DOHH2 (cell line): ENCODE data around the gene FBLN2.

Experiments
- H3F3A ChIP-seq: fragments of 200-600 bp; sonication (generic), shearing (Covaris generic); 2 replicates; pipeline ENCODE4 v1.6.0; 2016; ENCODE audit warnings: antibody characterized with exemption, mild to moderate bottlenecking; ENCODE audit not compliant: control insufficient read depth, insufficient read depth
- H3K27ac ChIP-seq: fragments of 200-600 bp; sonication (generic); 2 replicates; pipeline ENCODE4 v1.5.1; 2014; ENCODE audit warnings: low read depth, mild to moderate bottlenecking, low read length, moderate library complexity
- H3K27me3 ChIP-seq: fragments of 200-600 bp; sonication (generic); 2 replicates; pipeline ENCODE4 v1.6.1; 2014; ENCODE audit warnings: mild to moderate bottlenecking, low read length, mixed read lengths; ENCODE audit not compliant: control insufficient read depth
- H3K36me3 ChIP-seq: fragments of 200-600 bp; sonication (generic); 2 replicates; pipeline ENCODE4 v1.6.1; 2014; ENCODE audit warnings: mild to moderate bottlenecking, low read length, moderate library complexity, mixed read lengths; ENCODE audit not compliant: control insufficient read depth
- H3K4me1 ChIP-seq: fragments of 200-600 bp; sonication (generic); 2 replicates; pipeline ENCODE4 v1.6.1; 2014; ENCODE audit warnings: mild to moderate bottlenecking, low read length, mixed read lengths; ENCODE audit not compliant: control insufficient read depth
- H3K4me2 ChIP-seq: fragments of 200-600 bp; sonication (generic); 2 replicates; pipeline ENCODE4 v1.6.0; 2014; ENCODE audit warnings: mild to moderate bottlenecking, low read length, moderate library complexity
- H3K4me3 ChIP-seq: fragments of 200-600 bp; sonication (generic); 2 replicates; pipeline ENCODE4 v1.5.1; 2014; ENCODE audit warnings: mild to moderate bottlenecking, low read length, mixed read lengths
- H3K79me2 ChIP-seq: fragments of 200-600 bp; sonication (generic); 2 replicates; pipeline ENCODE4 v1.6.1; 2014; ENCODE audit warnings: mild to moderate bottlenecking, low read length, mixed read lengths; ENCODE audit not compliant: control insufficient read depth
- H3K9me2 ChIP-seq: fragments of 200-600 bp; sonication (generic); replicated peaks from 2 replicates; pipeline ENCODE4 v1.6.1; 2014; ENCODE audit warnings: mild to moderate bottlenecking, low read length, mixed read lengths; ENCODE audit not compliant: control insufficient read depth
- H3K9me3 ChIP-seq: fragments of 200-600 bp; sonication (generic); 2 replicates; pipeline ENCODE4 v1.6.1; 2014; ENCODE audit warnings: antibody characterized with exemption, low read length, mixed read lengths; ENCODE audit not compliant: control insufficient read depth, insufficient read depth
- H4K20me1 ChIP-seq: fragments of 200-600 bp; sonication (generic); 2 replicates; pipeline ENCODE4 v1.6.0; 2014; ENCODE audit warnings: low read depth, mild to moderate bottlenecking, antibody characterized with exemption, low read length, moderate library complexity; ENCODE audit not compliant: control insufficient read depth, insufficient read depth
- CTCF ChIP-seq: fragments of 200-600 bp; sonication (generic); IDR thresholded peaks from one replicate; pipeline ENCODE4 v1.5.1; 2014; ENCODE audit warnings: antibody characterized with exemption, mild to moderate bottlenecking, low read depth, low read length; ENCODE audit not compliant: poor library complexity, severe bottlenecking
- EZH2phosphoT487 ChIP-seq: fragments of 200-600 bp; sonication (generic); IDR thresholded peaks from 2 replicates; pipeline ENCODE4 v1.6.1; 2017; ENCODE audit warnings: borderline replicate concordance, mild to moderate bottlenecking, antibody characterized with exemption, low read length, moderate library complexity, mixed read lengths

Gene FBLN2

GRCh38 chr3:13524979-13525669, 23.8 kb upstream of the FBLN2 start:
- H3F3A ChIP-seq, result no peaks in the 10 kb centered on the region
- TF ChIP-seq CTCF (no peak), EZH2phosphoT487 (no peak)
- no peaks in the 10 kb centered on the region for H3K9me3 ChIP-seq
- H3K4me2 ChIP-seq, result no peak overlapping the region
- no peaks in the 10 kb centered on the region for H3K36me3 ChIP-seq
- no peaks in the 10 kb centered on the region for H3K4me1 ChIP-seq
- no peaks in the 10 kb centered on the region for H4K20me1 ChIP-seq
- H3K4me3 ChIP-seq, result no peak overlapping the region
- peaks cover 12% of the 10 kb centered on the region; the same call in 1 of the 2 replicates for H3K27me3 ChIP-seq
- no peak overlapping the region for H3K27ac ChIP-seq
- no peaks in the 10 kb centered on the region for H3K79me2 ChIP-seq
- H3K9me2 ChIP-seq, result no peaks in the 10 kb centered on the region

- Histone ChIP-seq H3K27me3 (peaks cover 12% of the 10 kb centered on the region; the same call in 1 of the 2 replicates), H3K9me2 (no peaks in the 10 kb centered on the region), H3F3A (no peaks in the 10 kb centered on the region), H3K9me3 (no peaks in the 10 kb centered on the region), H3K4me3 (no peak overlapping the region), H3K4me2 (no peak overlapping the region), H3K4me1 (no peaks in the 10 kb centered on the region), H4K20me1 (no peaks in the 10 kb centered on the region), H3K36me3 (no peaks in the 10 kb centered on the region), H3K27ac (no peak overlapping the region), H3K79me2 (no peaks in the 10 kb centered on the region)
- TF ChIP-seq CTCF, result no peak
- TF ChIP-seq EZH2phosphoT487, result no peak
Observed at GRCh38 chr3:13525827-13526625, 22.9 kb upstream of the FBLN2 start.

- Histone ChIP-seq H3K9me2 (no peaks in the 10 kb centered on the region), H3K27me3 (peaks cover 12% of the 10 kb centered on the region; the same call in 1 of the 2 replicates), H3K9me3 (no peaks in the 10 kb centered on the region), H3K4me1 (no peaks in the 10 kb centered on the region), H3K27ac (no peak overlapping the region), H3K4me2 (no peak overlapping the region), H3K36me3 (no peaks in the 10 kb centered on the region), H3F3A (no peaks in the 10 kb centered on the region), H3K4me3 (no peak overlapping the region), H3K79me2 (no peaks in the 10 kb centered on the region), H4K20me1 (no peaks in the 10 kb centered on the region)
- TF ChIP-seq EZH2phosphoT487, result no peak
- TF ChIP-seq CTCF, result no peak
Observed at GRCh38 chr3:13526626-13526949, 22.3 kb upstream of the FBLN2 start.
